ENCODE data around the gene PET100.

Gene PET100

DNA sequence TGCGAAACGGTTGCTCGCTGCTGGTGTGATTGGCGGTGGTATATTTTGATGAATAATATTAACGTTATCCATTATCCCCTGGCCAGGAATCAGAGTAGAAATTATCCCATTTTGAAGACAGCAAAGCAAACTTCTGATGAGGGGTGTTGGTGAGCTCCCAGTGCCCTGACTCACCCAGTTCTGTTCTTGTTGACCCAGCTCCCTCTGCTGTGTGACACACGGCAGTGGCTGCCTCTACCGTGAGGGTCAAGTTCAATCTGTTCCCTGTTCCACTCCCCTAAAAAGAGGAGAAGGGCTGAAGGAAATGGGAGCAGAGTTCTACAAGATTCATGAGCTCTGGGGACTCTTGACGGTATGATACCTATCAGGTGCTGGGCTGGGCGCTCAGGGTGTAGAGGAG, 31.9 kb upstream of the PET100 start:
- no peak for DNase-seq (ENCODE audit: low read depth)
- no peak overlapping the region for H3K4me3 ChIP-seq (ENCODE audit: low read depth, low read length)
- TF ChIP-seq, protein P1, sequence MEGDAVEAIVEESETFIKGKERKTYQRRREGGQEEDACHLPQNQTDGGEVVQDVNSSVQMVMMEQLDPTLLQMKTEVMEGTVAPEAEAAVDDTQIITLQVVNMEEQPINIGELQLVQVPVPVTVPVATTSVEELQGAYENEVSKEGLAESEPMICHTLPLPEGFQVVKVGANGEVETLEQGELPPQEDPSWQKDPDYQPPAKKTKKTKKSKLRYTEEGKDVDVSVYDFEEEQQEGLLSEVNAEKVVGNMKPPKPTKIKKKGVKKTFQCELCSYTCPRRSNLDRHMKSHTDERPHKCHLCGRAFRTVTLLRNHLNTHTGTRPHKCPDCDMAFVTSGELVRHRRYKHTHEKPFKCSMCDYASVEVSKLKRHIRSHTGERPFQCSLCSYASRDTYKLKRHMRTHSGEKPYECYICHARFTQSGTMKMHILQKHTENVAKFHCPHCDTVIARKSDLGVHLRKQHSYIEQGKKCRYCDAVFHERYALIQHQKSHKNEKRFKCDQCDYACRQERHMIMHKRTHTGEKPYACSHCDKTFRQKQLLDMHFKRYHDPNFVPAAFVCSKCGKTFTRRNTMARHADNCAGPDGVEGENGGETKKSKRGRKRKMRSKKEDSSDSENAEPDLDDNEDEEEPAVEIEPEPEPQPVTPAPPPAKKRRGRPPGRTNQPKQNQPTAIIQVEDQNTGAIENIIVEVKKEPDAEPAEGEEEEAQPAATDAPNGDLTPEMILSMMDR (IDR thresholded peaks at IDR 0.05; ENCODE audit: insufficient read depth, low read depth, low read length, missing control alignments): no peak

DNA sequence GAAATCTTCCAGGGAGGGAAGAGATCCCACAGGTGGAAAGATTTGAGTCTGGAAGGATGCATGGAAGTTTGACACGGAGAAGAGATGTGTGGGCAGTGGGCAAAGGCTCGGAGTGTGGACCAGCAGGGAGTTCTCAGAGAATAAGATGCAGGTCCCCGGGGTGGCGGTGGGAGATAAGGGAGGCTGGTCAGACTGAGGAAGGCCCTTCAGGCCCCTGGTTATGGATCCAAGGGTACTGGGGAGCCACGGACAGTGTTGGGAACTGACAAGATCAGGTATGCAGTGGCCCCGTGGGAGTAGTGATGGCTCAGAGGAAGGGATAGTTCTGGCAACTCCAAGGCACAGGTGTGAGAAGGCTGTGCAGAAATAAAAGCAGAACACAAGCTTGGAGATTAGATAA, 31.4 kb upstream of the PET100 start:
- TF ChIP-seq, protein P1 (IDR thresholded peaks at IDR 0.05; ENCODE audit: insufficient read depth, low read depth, low read length, missing control alignments): no peak
- DNase-seq (ENCODE audit: low read depth): no peak

DNA sequence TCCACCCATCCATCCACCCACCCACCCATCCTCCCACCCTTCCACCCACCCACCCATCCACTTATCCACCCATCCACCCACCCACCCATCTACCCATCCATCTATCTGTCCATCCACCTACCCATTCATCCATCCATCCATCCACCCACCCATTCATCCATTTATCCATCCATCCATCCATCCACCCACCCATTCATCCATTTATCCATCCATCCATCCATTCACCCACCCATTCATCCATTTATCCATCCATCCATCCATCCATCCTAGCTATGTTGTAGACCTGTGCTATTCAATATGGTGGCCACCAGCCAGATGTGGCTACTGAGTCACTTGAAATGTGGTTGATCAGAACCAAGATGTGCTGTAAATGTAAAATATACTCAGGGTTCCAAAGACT, 28.9 kb upstream of the PET100 start:
- TF ChIP-seq, protein P1 (IDR thresholded peaks at IDR 0.05; ENCODE audit: insufficient read depth, low read depth, low read length, missing control alignments): no peak
- DNase-seq (ENCODE audit: low read depth): no peak

More for the DNA sequence above, 31.4 kb upstream of the PET100 start:
- no peak overlapping the region for H3K4me3 ChIP-seq (ENCODE audit: low read depth, low read length)

DNA sequence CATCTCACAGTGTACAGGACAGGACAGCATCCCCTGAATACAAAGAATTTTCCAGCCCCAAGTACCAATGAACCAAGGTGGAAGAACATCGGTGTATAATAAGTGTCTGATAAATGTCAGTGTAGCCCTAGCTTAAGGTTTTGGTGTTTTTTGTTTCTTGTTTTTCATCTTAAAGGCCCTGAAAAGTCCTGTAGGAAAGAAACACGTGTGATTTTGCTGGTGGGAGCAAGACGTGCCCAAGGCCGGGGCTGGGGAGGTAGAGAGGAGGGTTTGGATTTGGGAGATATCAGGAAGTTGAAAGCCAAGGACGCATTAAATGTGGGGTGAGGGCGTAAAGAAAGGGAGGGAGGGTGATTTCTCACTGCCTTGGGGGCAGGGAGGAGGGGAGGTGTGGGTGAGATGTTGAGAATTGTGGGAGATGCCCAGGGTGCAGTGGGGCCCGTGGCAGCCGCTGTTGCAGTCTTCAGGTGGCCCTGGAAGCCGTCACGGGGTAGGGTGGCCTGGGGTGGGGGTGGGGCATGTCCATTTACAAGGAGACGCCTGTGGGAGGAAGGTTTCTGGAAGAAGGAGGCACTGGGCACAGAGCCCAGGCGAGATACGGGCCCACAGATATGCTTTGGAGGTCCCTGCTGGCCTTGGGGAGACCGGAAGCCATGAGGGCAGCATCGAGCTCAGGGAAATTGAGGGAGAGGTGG, 27.2 kb upstream of the PET100 start:
- TF ChIP-seq, protein P1 (IDR thresholded peaks at IDR 0.05; ENCODE audit: insufficient read depth, low read depth, low read length, missing control alignments): no peak
- H3K4me3 ChIP-seq (ENCODE audit: low read depth, low read length): no peak overlapping the region
- no peak for DNase-seq (ENCODE audit: low read depth)

More for the DNA sequence above, 28.9 kb upstream of the PET100 start:
- no peak overlapping the region for H3K4me3 ChIP-seq (ENCODE audit: low read depth, low read length)

DNA sequence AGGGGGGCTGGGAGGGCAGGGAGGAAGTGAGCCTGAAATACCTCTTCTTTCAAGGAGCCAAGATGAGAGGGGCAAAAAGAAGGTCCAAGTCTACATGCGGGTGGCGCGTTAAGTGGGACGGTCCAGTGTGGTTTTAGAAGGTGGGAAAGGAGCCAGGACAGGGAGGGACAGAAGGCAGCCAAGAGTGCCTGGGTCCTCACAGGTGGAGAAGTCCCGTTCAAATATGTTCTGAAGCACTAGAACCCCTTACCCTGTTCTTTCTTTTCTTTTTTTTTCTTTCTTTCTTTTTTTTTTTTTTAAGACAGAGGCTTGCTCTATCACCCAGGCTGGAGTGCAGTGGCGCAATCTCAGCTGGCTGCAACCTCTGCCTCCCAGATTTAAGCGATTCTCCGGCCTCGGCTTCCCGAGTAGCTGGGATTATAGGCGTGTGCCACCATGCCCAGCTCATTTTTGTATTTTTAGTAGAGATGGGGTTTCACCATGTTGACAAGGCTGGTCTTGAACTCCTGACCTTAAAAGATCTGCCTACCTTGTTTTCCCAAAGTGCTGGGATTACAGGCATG, 26.6 kb upstream of the PET100 start:
- TF ChIP-seq, protein P1 (IDR thresholded peaks at IDR 0.05; ENCODE audit: insufficient read depth, low read depth, low read length, missing control alignments): no peak
- no peak overlapping the region for H3K4me3 ChIP-seq (ENCODE audit: low read depth, low read length)
- DNase-seq (ENCODE audit: low read depth): no peak

DNA sequence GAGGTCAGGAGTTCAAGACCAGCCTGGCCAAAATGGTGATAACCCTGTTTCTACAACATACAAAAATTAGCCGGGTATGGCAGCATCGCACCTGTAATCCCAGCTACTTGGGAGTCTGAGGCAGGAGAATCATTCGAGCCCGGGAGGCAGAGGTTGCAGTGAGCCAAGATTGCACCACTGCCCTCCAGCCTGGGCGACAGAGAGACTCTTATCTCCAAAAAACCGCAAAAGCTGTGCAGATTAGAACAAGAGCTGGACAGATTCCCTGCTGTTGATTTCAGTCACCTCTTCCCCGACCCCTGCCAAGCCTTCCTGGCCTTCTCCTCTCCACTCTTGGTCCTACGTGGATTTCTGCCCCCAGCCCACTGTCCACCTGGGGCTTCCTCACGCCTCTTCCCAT, 25.7 kb upstream of the PET100 start:
- TF ChIP-seq, protein P1 (IDR thresholded peaks at IDR 0.05; ENCODE audit: insufficient read depth, low read depth, low read length, missing control alignments): no peak
- DNase-seq (ENCODE audit: low read depth): no peak
- H3K4me3 ChIP-seq (ENCODE audit: low read depth, low read length): no peak overlapping the region
